GM12878 (cell line): ENCODE measurements around the gene DGKI. TPM values are rescaled to one million over a fixed set of nuclear protein-coding genes. Genes with fewer than 3 reads are reported as not detected.

Experiments used
- ATAC-seq: fragments of 200-7000 bp; cut with Tn5 transposase; 3 replicates; pipeline ENCODE4 v1.9.1; 2020; ENCODE audit warnings: mild to moderate bottlenecking, moderate library complexity
- BruUV-seq: library from RNA; stranded (reverse); fragments of 400-500 nt; replicated peaks from 2 replicates; lab custom pipeline; 2021; lab: Mats Ljungman, UMichigan
- CTCF ChIA-PET: fragments of 300-600 bp; sonication (Branson Sonifier 250); formaldehyde crosslinking; extraction: SDS; loops from one replicate; lab custom pipeline; 2021; ENCODE audit warnings: inconsistent platforms; lab: Yijun Ruan, JAX
- POLR2A ChIA-PET: fragments of 350-600 bp; formaldehyde crosslinking; extraction: SDS; loops from one replicate; lab custom pipeline; 2021; ENCODE audit warnings: inconsistent platforms; lab: Charles Lee
- RAD21 ChIA-PET: fragments of 300-600 bp; sonication (Branson Sonifier 250); formaldehyde crosslinking; loops from one replicate; lab custom pipeline; 2023; ENCODE audit warnings: antibody characterized with exemption; ENCODE audit not compliant: unreplicated experiment; lab: Charles Lee
- SMC1A ChIA-PET: fragments of 300-600 bp; sonication (Branson Sonifier 250); formaldehyde crosslinking; loops from one replicate; lab custom pipeline; 2023; ENCODE audit not compliant: unreplicated experiment, uncharacterized antibody; lab: Charles Lee
- DNase-seq: peaks from one replicate; pipeline ENCODE4 v3.0.0-alpha.2; 2011; ENCODE audit warnings: low read depth, low spot score
- FAIRE-seq: peaks from 3 replicates; lab custom pipeline; 2011; peaks lifted over from hg19 to GRCh38; lab: Jason Lieb, UNC
- H2AFZ ChIP-seq: 2 replicates; pipeline ENCODE4 v1.6.0; 2011; ENCODE audit warnings: low read depth, low read length, control low read depth; ENCODE audit not compliant: control insufficient read depth
- H3K27ac ChIP-seq: 2 replicates; pipeline ENCODE4 v1.5.1; 2011; ENCODE audit warnings: control low read depth; ENCODE audit not compliant: control insufficient read depth, insufficient read depth
- H3K27me3 ChIP-seq, 2 experiments: replicated peaks in 1 of 2; 2 replicates each; pipeline versions ENCODE4 v1.6.0 to v1.6.1; 2011; ENCODE audit warnings: low read length in 1 of 2; ENCODE audit not compliant: control insufficient read depth in 2 of 2, insufficient read depth in 2 of 2
- H3K36me3 ChIP-seq, 2 experiments: 2 replicates each; pipeline ENCODE4 v1.5.1; 2011; ENCODE audit warnings: low read length in 1 of 2; ENCODE audit not compliant: control insufficient read depth in 2 of 2, insufficient read depth in 2 of 2
- H3K4me1 ChIP-seq: 2 replicates; pipeline ENCODE4 v1.6.1; 2011; ENCODE audit warnings: mild to moderate bottlenecking, low read length, moderate library complexity, mixed read lengths; ENCODE audit not compliant: control insufficient read depth, insufficient read depth
- H3K4me2 ChIP-seq: 2 replicates; pipeline ENCODE4 v1.6.0; 2011; ENCODE audit warnings: control low read depth; ENCODE audit not compliant: control insufficient read depth, insufficient read depth
- H3K4me3 ChIP-seq: fragments of 200-600 bp; sonication (generic); 2 replicates; pipeline ENCODE4 v1.5.1; 2016
- H3K79me2 ChIP-seq: 2 replicates; pipeline ENCODE4 v1.6.0; 2011; ENCODE audit warnings: low read length; ENCODE audit not compliant: control insufficient read depth, insufficient read depth
- H3K9ac ChIP-seq: 2 replicates; pipeline ENCODE4 v1.8.0; 2011; ENCODE audit warnings: low read length, control low read depth, mixed read lengths; ENCODE audit not compliant: control insufficient read depth, insufficient read depth
- H3K9me3 ChIP-seq: replicated peaks from 3 replicates; pipeline ENCODE4 v1.5.1; 2011; ENCODE audit warnings: mild to moderate bottlenecking, low read length; ENCODE audit not compliant: control insufficient read depth, insufficient read depth
- H4K20me1 ChIP-seq: 2 replicates; pipeline ENCODE4 v1.6.0; 2011; ENCODE audit not compliant: control insufficient read depth, insufficient read depth
- CBX3 ChIP-seq: fragments of 200-600 bp; sonication (generic); IDR thresholded peaks from 2 replicates; pipeline ENCODE4 v1.6.1; 2016; ENCODE audit warnings: low read depth, borderline replicate concordance
- FOS ChIP-seq: IDR thresholded peaks from 3 replicates; pipeline ENCODE4 v1.6.1; 2011; ENCODE audit warnings: borderline replicate concordance; ENCODE audit not compliant: insufficient read length; ENCODE audit errors: extremely low read depth
- HDAC2 ChIP-seq: fragments of 200-600 bp; sonication (generic); IDR thresholded peaks from 2 replicates; pipeline ENCODE4 v1.6.1; 2017
- KAT2A ChIP-seq: conservative IDR thresholded peaks from 2 replicates; pipeline ENCODE4 v1.6.1; 2011; ENCODE audit warnings: low read depth, low read length; ENCODE audit not compliant: control insufficient read depth
- NFYA ChIP-seq: IDR thresholded peaks from 2 replicates; pipeline ENCODE4 v1.6.1; 2011; ENCODE audit warnings: low read depth, mild to moderate bottlenecking, low read length, improper control_type of control experiment, borderline replicate concordance
- NRF1 ChIP-seq: conservative IDR thresholded peaks from 2 replicates; pipeline ENCODE4 v1.6.1; 2011; ENCODE audit warnings: mild to moderate bottlenecking, low read depth, low read length, improper control_type of control experiment
- PKNOX1 ChIP-seq: fragments of 450-650 bp; IDR thresholded peaks from 2 replicates; pipeline ENCODE4 v1.6.1; 2016; ENCODE audit warnings: mild to moderate bottlenecking
- SKIL ChIP-seq: fragments of 450-650 bp; IDR thresholded peaks from 2 replicates; pipeline ENCODE4 v1.6.1; 2017; ENCODE audit warnings: mild to moderate bottlenecking, low read depth, inconsistent platforms; ENCODE audit not compliant: poor library complexity, severe bottlenecking
- SP1 ChIP-seq: IDR thresholded peaks from one replicate; pipeline ENCODE4 v1.6.1; 2011; ENCODE audit warnings: low read depth, low read length
- SRF ChIP-seq, 2 experiments: IDR thresholded peaks; 2 replicates each; pipeline ENCODE4 v1.6.1; 2011; ENCODE audit warnings: low read depth in 2 of 2, low read length in 2 of 2, mild to moderate bottlenecking in 1 of 2, moderate library complexity in 1 of 2
- ZBTB11 ChIP-seq: fragments of 450-650 bp; formaldehyde crosslinking; IDR thresholded peaks from 2 replicates; pipeline ENCODE4 v1.5.0; 2022; ENCODE audit warnings: mild to moderate bottlenecking, missing genetic modification characterization
- ZNF217 ChIP-seq: fragments of 450-650 bp; IDR thresholded peaks from 2 replicates; pipeline ENCODE4 v1.6.1; 2017; ENCODE audit warnings: antibody characterized with exemption, mild to moderate bottlenecking
- in situ Hi-C: fragments of 300-500 bp; cut with MboI; formaldehyde crosslinking; loops from 9 replicates; pipeline ENCODE4 v1.14.3; 2018; ENCODE audit warnings: mixed read lengths
- intact Hi-C: fragments of 100-400 bp; cut with micrococcal nuclease; formaldehyde crosslinking; loops from one replicate; pipeline ENCODE4 v1.14.2; 2022; ENCODE audit not compliant: unreplicated experiment
- polyA plus RNA-seq, 11 experiments: library from polyadenylated mRNA; depleted of rRNA in 4 of 11; unstranded in 6 of 11; stranded (reverse) in 5 of 11; fragments of >200 nt; fragmentation: Nextera tagmentation in 4 of 11; fragmentation: Illumina TruSeq in 1 of 11; extraction: Ambion mirVana in 4 of 11; extraction: Trizol in 1 of 11; gene quantifications; 1 replicate in 1 of 11; 2 replicates in 10 of 11; pipeline versions ENCODE4 v1.2.1 to v1.2.3, GENCODE V29; 2011 to 2016; ENCODE audit warnings: inconsistent platforms in 2 of 11, missing spikeins in 2 of 11, low read depth in 1 of 11
- total RNA-seq, 4 experiments: library from RNA; depleted of rRNA in 3 of 4; stranded (reverse); fragments of >200 nt in 3 of 4; fragmentation: Illumina TruSeq in 1 of 4; extraction: Trizol in 1 of 4; gene quantifications; 2 replicates each; pipeline versions ENCODE4 v1.2.1 to v1.2.3, GENCODE V29; 2013 to 2021

Gene DGKI
- total and polyA plus RNA-seq, 10 of the 15 experiments (the other 5 are each of a cell fraction or from before 2014, with no cell fraction given), result 10.4 to 37.1 (median 22.1) TPM

GRCh38 chr7:137576481-137576880, 270.3 kb downstream of the DGKI start (continued):
- TF ChIP-seq PKNOX1, result no peak
- TF ChIP-seq CBX3, result no peak
- TF ChIP-seq SKIL, result no peak
- TF ChIP-seq SRF (IDR thresholded peaks at IDR 0.05; ENCODE audit: low read depth in 2 of 2, low read length in 2 of 2), result no peak

- TF ChIP-seq NRF1, result no peak
- no peak for TF ChIP-seq SP1
- TF ChIP-seq KAT2A, result no peak
- TF ChIP-seq FOS, result no peak
- no peak for TF ChIP-seq HDAC2
- TF ChIP-seq ZNF217, result no peak
- no peak for TF ChIP-seq ZBTB11 (CRISPR knock-in tag)
- no peak for TF ChIP-seq SRF (IDR thresholded peaks at IDR 0.05; ENCODE audit: low read depth in 2 of 2, low read length in 2 of 2)
- TF ChIP-seq NFYA, result no peak
- ChIA-PET POLR2A (no interaction called here), RAD21 (no interaction called here), SMC1A (interaction anchor here (0.6 to 0.9 kb wide), 2 partner anchors 186 to 418 kb away, joined by 3 read pairs; no protein-coding TSS in a partner anchor), CTCF (interaction anchor here (2.0 kb wide), 1 partner anchor 17 kb away, joined by 7 read pairs; no protein-coding TSS in a partner anchor)
- H4K20me1 ChIP-seq, result no peaks in the 10 kb centered on the region
- no peaks in the 10 kb centered on the region for H3K27me3 ChIP-seq
- intact Hi-C loops (no loop called here), in situ Hi-C loops (loop anchor here (25.0 kb wide), 1 partner anchor 413 kb away; no protein-coding TSS in a partner anchor)
- H2AFZ ChIP-seq, result no peak overlapping the region
- no peak overlapping the region for H3K4me3 ChIP-seq
- no peak for ATAC-seq
- H3K9ac ChIP-seq, result no peak overlapping the region
- no peak for DNase-seq
- no peaks in the 10 kb centered on the region for H3K36me3 ChIP-seq
- H3K27ac ChIP-seq, result no peak overlapping the region
- H3K4me2 ChIP-seq, result no peak overlapping the region
- no TSS peak for BruUV-seq
- no peak for FAIRE-seq
- no peaks in the 10 kb centered on the region for H3K9me3 ChIP-seq
- H3K4me1 ChIP-seq, result no peaks in the 10 kb centered on the region
- no peaks in the 10 kb centered on the region for H3K79me2 ChIP-seq
These were observed 272.0 kb downstream of the DGKI start for GRCh38 chr7:137574812-137575211.
